ENCODE data around the gene CTXND2.

The CTXND2 gene

GRCh38 chr1:150944856-150945255, 57.9 kb downstream of the CTXND2 start:
- no peak overlapping the region for H3K9ac ChIP-seq
- H3K27ac ChIP-seq, result no peak overlapping the region
- H3K4me1 ChIP-seq, result no peaks in the 10 kb centered on the region
- no peaks in the 10 kb centered on the region for H3K27me3 ChIP-seq
- no peaks in the 10 kb centered on the region for H4K20me1 ChIP-seq
- TF ChIP-seq Cebpa-rat (IDR thresholded peaks at IDR 0.05), result no peak
- no peaks in the 10 kb centered on the region for H3K9me3 ChIP-seq
- no peak overlapping the region for H3K4me2 ChIP-seq
- H3K36me3 ChIP-seq, result peaks cover 100% of the 10 kb centered on the region
- no peak overlapping the region for H3K4me3 ChIP-seq

GRCh38 chr1:150954708-150955107, 67.8 kb downstream of the CTXND2 start:
- TF ChIP-seq Cebpa-rat (IDR thresholded peaks at IDR 0.05), result no peak
- no peak overlapping the region for H3K4me3 ChIP-seq
- no peak overlapping the region for H3K27ac ChIP-seq
- no peaks in the 10 kb centered on the region for H3K27me3 ChIP-seq
- no peak overlapping the region for H3K9ac ChIP-seq
- H3K9me3 ChIP-seq, result no peaks in the 10 kb centered on the region
- no peaks in the 10 kb centered on the region for H3K4me1 ChIP-seq
- no peaks in the 10 kb centered on the region for H4K20me1 ChIP-seq
- peaks cover 99% of the 10 kb centered on the region for H3K36me3 ChIP-seq
- H3K4me2 ChIP-seq, result no peak overlapping the region

DNA sequence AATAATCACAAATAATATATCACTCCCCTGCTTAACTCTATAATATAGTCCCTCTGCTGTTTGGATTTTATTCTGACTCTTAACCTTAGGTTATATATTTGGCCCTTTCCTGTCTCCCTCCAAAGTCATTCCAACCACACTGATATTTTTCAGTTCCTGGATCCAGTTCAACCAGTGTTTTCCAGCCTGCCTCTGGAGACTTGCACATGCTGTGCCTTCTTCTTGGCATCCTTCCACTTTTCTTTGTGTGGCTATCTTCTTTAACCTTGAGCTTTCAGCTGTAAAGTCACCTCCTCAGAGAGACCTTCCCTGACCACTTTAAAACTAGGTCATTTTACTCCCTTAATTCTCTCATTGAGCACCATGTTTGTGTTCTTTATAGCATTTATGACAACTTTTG, 68.3 kb downstream of the CTXND2 start:
- no peaks in the 10 kb centered on the region for H3K4me1 ChIP-seq
- TF ChIP-seq Cebpa-rat (IDR thresholded peaks at IDR 0.05), result no peak
- no peak overlapping the region for H3K4me2 ChIP-seq
- H4K20me1 ChIP-seq, result no peaks in the 10 kb centered on the region
- H3K9ac ChIP-seq, result no peak overlapping the region
- no peak overlapping the region for H3K27ac ChIP-seq
- H3K4me3 ChIP-seq, result no peak overlapping the region
- H3K36me3 ChIP-seq, result peaks cover 99% of the 10 kb centered on the region
- H3K9me3 ChIP-seq, result no peaks in the 10 kb centered on the region
- no peaks in the 10 kb centered on the region for H3K27me3 ChIP-seq

- TF ChIP-seq Cebpa-rat (IDR thresholded peaks at IDR 0.05), result no peak
- Histone ChIP-seq H3K4me2 (no peak overlapping the region), H3K9me3 (no peaks in the 10 kb centered on the region), H3K4me3 (no peak overlapping the region), H4K20me1 (peaks cover 1% of the 10 kb centered on the region; the same call in 1 of the 2 replicates), H3K27me3 (no peaks in the 10 kb centered on the region), H3K27ac (no peak overlapping the region), H3K9ac (no peak overlapping the region), H3K36me3 (peaks cover 99% of the 10 kb centered on the region), H3K4me1 (no peaks in the 10 kb centered on the region)
Observed at GRCh38 chr1:150957666-150958065, 70.7 kb downstream of the CTXND2 start.

- no peaks in the 10 kb centered on the region for H3K27me3 ChIP-seq
Observed at GRCh38 chr1:150960646-150961045, 73.7 kb downstream of the CTXND2 start.

DNA sequence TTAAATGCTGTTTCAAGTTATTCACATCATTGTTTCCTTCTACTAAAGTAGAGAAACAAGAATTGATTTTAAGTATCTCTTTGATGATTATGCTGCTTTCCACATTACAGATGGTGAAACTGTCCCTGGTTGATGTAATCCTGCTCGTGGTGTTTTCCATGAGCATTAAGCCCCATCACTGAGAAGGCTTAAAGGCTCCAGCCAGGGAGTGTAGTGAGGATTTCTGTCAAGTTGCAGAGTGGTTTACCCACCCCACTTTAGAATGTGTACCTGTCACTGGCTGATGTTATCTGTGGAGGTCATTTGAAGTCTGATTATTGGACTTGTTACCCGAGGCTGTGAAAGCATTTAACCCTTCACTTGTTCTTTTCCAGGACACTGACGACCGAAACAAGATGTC, 74.8 kb downstream of the CTXND2 start:
- H3K4me3 ChIP-seq, result no peak overlapping the region
- TF ChIP-seq Cebpa-rat (IDR thresholded peaks at IDR 0.05), result no peak
- peaks cover 100% of the 10 kb centered on the region for H3K36me3 ChIP-seq

More at GRCh38 chr1:150960646-150961045, 73.7 kb downstream of the CTXND2 start:
- Histone ChIP-seq H3K4me1 (no peaks in the 10 kb centered on the region), H3K9ac (no peak overlapping the region), H3K9me3 (no peaks in the 10 kb centered on the region), H3K27ac (no peak overlapping the region), H4K20me1 (peaks cover 30% of the 10 kb centered on the region; the same call in 1 of the 2 replicates), H3K36me3 (peaks cover 100% of the 10 kb centered on the region), H3K4me2 (no peak overlapping the region), H3K4me3 (no peak overlapping the region)
- TF ChIP-seq Cebpa-rat (IDR thresholded peaks at IDR 0.05), result no peak

More for the DNA sequence above, 74.8 kb downstream of the CTXND2 start:
- no peaks in the 10 kb centered on the region for H3K4me1 ChIP-seq
- no peak overlapping the region for H3K4me2 ChIP-seq
- H3K9ac ChIP-seq, result no peak overlapping the region
- peaks cover 41% of the 10 kb centered on the region for H4K20me1 ChIP-seq
- H3K9me3 ChIP-seq, result no peaks in the 10 kb centered on the region
- H3K27me3 ChIP-seq, result no peaks in the 10 kb centered on the region
- H3K27ac ChIP-seq, result no peak overlapping the region

Data from BLaER1 (cell line).